ENCODE results near the gene GALNT7. TPM values are rescaled to one million over a fixed set of nuclear protein-coding genes. Genes with fewer than 3 reads are reported as not detected.

The GALNT7 gene
- total and polyA plus RNA-seq, 4 donors, result 0.65 to 13.0 (median 2.1) TPM

GRCh38 chr4:173282256-173282562 is 113.6 kb downstream of the GALNT7 start:
- H3K27ac ChIP-seq (ENCODE audit: low read depth in 1 of 2, low read length in 2 of 2), result no peak overlapping the region
- no peak overlapping the region for H3K4me3 ChIP-seq (ENCODE audit: low read depth in 1 of 3, low read length in 3 of 3)
- H3K9ac ChIP-seq (ENCODE audit: low read depth in 1 of 2, low read length in 2 of 2), result no peak overlapping the region
- H3K4me1 ChIP-seq (ENCODE audit: control insufficient read depth in 4 of 4, insufficient read depth in 4 of 4, low read length in 3 of 4), result no peaks in the 10 kb centered on the region
- no peaks in the 10 kb centered on the region for H3K36me3 ChIP-seq (ENCODE audit: control insufficient read depth in 4 of 4, insufficient read depth in 3 of 4, low read depth in 1 of 4, low read length in 3 of 4)
- TF ChIP-seq HNF4G (IDR thresholded peaks at IDR 0.05) (no peak), SP1 (IDR thresholded peaks at IDR 0.05) (no peak), RAD21 (IDR thresholded peaks at IDR 0.05) (no peak), YY1 (IDR thresholded peaks at IDR 0.05) (no peak)
- no peak for DNase-seq (ENCODE audit: low spot score)
- no peaks in the 10 kb centered on the region for H3K27me3 ChIP-seq (ENCODE audit: control insufficient read depth in 4 of 4, insufficient read depth in 4 of 4, low read length in 3 of 4)
- WGBS, result 92% methylated on average over 4 of the region's 4 CpGs
- H3K9me3 ChIP-seq (ENCODE audit: control insufficient read depth in 4 of 4, low read length in 3 of 4), result peaks cover 6 to 29% (median 8%) of the 10 kb centered on the region in 4 donors

GRCh38 chr4:173282626-173283025 is 114.0 kb downstream of the GALNT7 start:
- no peak for TF ChIP-seq GABPA (IDR thresholded peaks at IDR 0.05 in 1 of 2, conservative IDR thresholded peaks at IDR 0.05 in 1 of 2)
- no peak for TF ChIP-seq RXRA (IDR thresholded peaks at IDR 0.05)
- no peak for TF ChIP-seq JUND (IDR thresholded peaks at IDR 0.05)
- no peak for TF ChIP-seq EGR1 (IDR thresholded peaks at IDR 0.05; ENCODE audit: low read depth in 2 of 2)
- no peak for TF ChIP-seq HNF4G (IDR thresholded peaks at IDR 0.05)
- no peak for TF ChIP-seq NR2F2 (IDR thresholded peaks at IDR 0.05)
- no peak for TF ChIP-seq ATF3 (IDR thresholded peaks at IDR 0.05)
- TF ChIP-seq FOXA2 (IDR thresholded peaks at IDR 0.05), result no peak
- TF ChIP-seq ZBTB33 (IDR thresholded peaks at IDR 0.05), result no peak
- TF ChIP-seq TAF1 (conservative IDR thresholded peaks at IDR 0.05), result no peak
- TF ChIP-seq HNF4A (conservative IDR thresholded peaks at IDR 0.05), result no peak
- TF ChIP-seq MAX (IDR thresholded peaks at IDR 0.05), result no peak
- no peak for TF ChIP-seq REST (IDR thresholded peaks at IDR 0.05)
- no peak for TF ChIP-seq RAD21 (IDR thresholded peaks at IDR 0.05)
- TF ChIP-seq SP1 (IDR thresholded peaks at IDR 0.05), result no peak
- no peak for TF ChIP-seq YY1 (IDR thresholded peaks at IDR 0.05)
- no peak for TF ChIP-seq CTCF (IDR thresholded peaks at IDR 0.05; ENCODE audit: low read depth, low read length, missing input control)
- TF ChIP-seq FOXA1 (IDR thresholded peaks at IDR 0.05), result no peak
- WGBS, result 87% methylated on average over 3 of the region's 3 CpGs
- H3K36me3 ChIP-seq (ENCODE audit: control insufficient read depth in 4 of 4, insufficient read depth in 3 of 4, low read depth in 1 of 4, low read length in 3 of 4), result no peaks in the 10 kb centered on the region

More at GRCh38 chr4:173282626-173283025, 114.0 kb downstream of the GALNT7 start:
- DNase-seq (ENCODE audit: low spot score), result no peak
- peaks cover 6 to 33% (median 11%) of the 10 kb centered on the region in 4 donors for H3K9me3 ChIP-seq (ENCODE audit: control insufficient read depth in 4 of 4, low read length in 3 of 4)
- H3K4me3 ChIP-seq (ENCODE audit: low read depth in 1 of 3, low read length in 3 of 3), result no peak overlapping the region
- H3K27ac ChIP-seq (ENCODE audit: low read depth in 1 of 2, low read length in 2 of 2), result no peak overlapping the region
- H3K4me1 ChIP-seq (ENCODE audit: control insufficient read depth in 4 of 4, insufficient read depth in 4 of 4, low read length in 3 of 4), result no peaks in the 10 kb centered on the region
- H3K9ac ChIP-seq (ENCODE audit: low read depth in 1 of 2, low read length in 2 of 2), result no peak overlapping the region
- no peaks in the 10 kb centered on the region for H3K27me3 ChIP-seq (ENCODE audit: control insufficient read depth in 4 of 4, insufficient read depth in 4 of 4, low read length in 3 of 4)
